GM12878 (cell line): Measurements from ENCODE around the gene PUS10. TPM values are rescaled to one million over a fixed set of nuclear protein-coding genes. Genes with fewer than 3 reads are reported as not detected.

Experiments used
- ATAC-seq: fragments of 200-7000 bp; cut with Tn5 transposase; 3 replicates; pipeline ENCODE4 v1.9.1; 2020; ENCODE audit warnings: mild to moderate bottlenecking, moderate library complexity
- BruUV-seq: library from RNA; stranded (reverse); fragments of 400-500 nt; replicated peaks from 2 replicates; lab custom pipeline; 2021; lab: Mats Ljungman, UMichigan
- CTCF ChIA-PET: fragments of 300-600 bp; sonication (Branson Sonifier 250); formaldehyde crosslinking; extraction: SDS; loops from one replicate; lab custom pipeline; 2021; ENCODE audit warnings: inconsistent platforms; lab: Yijun Ruan, JAX
- POLR2A ChIA-PET: fragments of 350-600 bp; formaldehyde crosslinking; extraction: SDS; loops from one replicate; lab custom pipeline; 2021; ENCODE audit warnings: inconsistent platforms; lab: Charles Lee
- RAD21 ChIA-PET: fragments of 300-600 bp; sonication (Branson Sonifier 250); formaldehyde crosslinking; loops from one replicate; lab custom pipeline; 2023; ENCODE audit warnings: antibody characterized with exemption; ENCODE audit not compliant: unreplicated experiment; lab: Charles Lee
- SMC1A ChIA-PET: fragments of 300-600 bp; sonication (Branson Sonifier 250); formaldehyde crosslinking; loops from one replicate; lab custom pipeline; 2023; ENCODE audit not compliant: unreplicated experiment, uncharacterized antibody; lab: Charles Lee
- DNase-seq: peaks from one replicate; pipeline ENCODE4 v3.0.0-alpha.2; 2011; ENCODE audit warnings: low read depth, low spot score
- FAIRE-seq: peaks from 3 replicates; lab custom pipeline; 2011; peaks lifted over from hg19 to GRCh38; lab: Jason Lieb, UNC
- H2AFZ ChIP-seq: 2 replicates; pipeline ENCODE4 v1.6.0; 2011; ENCODE audit warnings: low read depth, low read length, control low read depth; ENCODE audit not compliant: control insufficient read depth
- H3K27ac ChIP-seq: 2 replicates; pipeline ENCODE4 v1.5.1; 2011; ENCODE audit warnings: control low read depth; ENCODE audit not compliant: control insufficient read depth, insufficient read depth
- H3K27me3 ChIP-seq, 2 experiments: replicated peaks in 1 of 2; 2 replicates each; pipeline versions ENCODE4 v1.6.0 to v1.6.1; 2011; ENCODE audit warnings: low read length in 1 of 2; ENCODE audit not compliant: control insufficient read depth in 2 of 2, insufficient read depth in 2 of 2
- H3K36me3 ChIP-seq, 2 experiments: 2 replicates each; pipeline ENCODE4 v1.5.1; 2011; ENCODE audit warnings: low read length in 1 of 2; ENCODE audit not compliant: control insufficient read depth in 2 of 2, insufficient read depth in 2 of 2
- H3K4me1 ChIP-seq: 2 replicates; pipeline ENCODE4 v1.6.1; 2011; ENCODE audit warnings: mild to moderate bottlenecking, low read length, moderate library complexity, mixed read lengths; ENCODE audit not compliant: control insufficient read depth, insufficient read depth
- H3K4me2 ChIP-seq: 2 replicates; pipeline ENCODE4 v1.6.0; 2011; ENCODE audit warnings: control low read depth; ENCODE audit not compliant: control insufficient read depth, insufficient read depth
- H3K4me3 ChIP-seq: fragments of 200-600 bp; sonication (generic); 2 replicates; pipeline ENCODE4 v1.5.1; 2016
- H3K79me2 ChIP-seq: 2 replicates; pipeline ENCODE4 v1.6.0; 2011; ENCODE audit warnings: low read length; ENCODE audit not compliant: control insufficient read depth, insufficient read depth
- H3K9ac ChIP-seq: 2 replicates; pipeline ENCODE4 v1.8.0; 2011; ENCODE audit warnings: low read length, control low read depth, mixed read lengths; ENCODE audit not compliant: control insufficient read depth, insufficient read depth
- H3K9me3 ChIP-seq: replicated peaks from 3 replicates; pipeline ENCODE4 v1.5.1; 2011; ENCODE audit warnings: mild to moderate bottlenecking, low read length; ENCODE audit not compliant: control insufficient read depth, insufficient read depth
- H4K20me1 ChIP-seq: 2 replicates; pipeline ENCODE4 v1.6.0; 2011; ENCODE audit not compliant: control insufficient read depth, insufficient read depth
- BCL3 ChIP-seq: IDR thresholded peaks from 2 replicates; pipeline ENCODE4 v1.6.1; 2011; ENCODE audit warnings: borderline replicate concordance, low read depth, mild to moderate bottlenecking, moderate library complexity, low read length; ENCODE audit not compliant: insufficient read depth, poor library complexity, severe bottlenecking
- ZNF24 ChIP-seq: fragments of 450-650 bp; IDR thresholded peaks from 2 replicates; pipeline ENCODE4 v1.6.1; 2017; ENCODE audit warnings: antibody characterized with exemption, mild to moderate bottlenecking
- WGBS: methylation state at CpG from one replicate; pipeline ENCODE4 v1.1.6; 2016; ENCODE audit warnings: low lambda C conversion rate; ENCODE audit not compliant: insufficient replicate concordance, insufficient coverage; ENCODE audit errors: missing lambda C conversion rate; 5-methylcytosine and 5-hydroxymethylcytosine counted together
- in situ Hi-C: fragments of 300-500 bp; cut with MboI; formaldehyde crosslinking; loops from 9 replicates; pipeline ENCODE4 v1.14.3; 2018; ENCODE audit warnings: mixed read lengths
- intact Hi-C: fragments of 100-400 bp; cut with micrococcal nuclease; formaldehyde crosslinking; loops from one replicate; pipeline ENCODE4 v1.14.2; 2022; ENCODE audit not compliant: unreplicated experiment
- polyA plus RNA-seq, 11 experiments: library from polyadenylated mRNA; depleted of rRNA in 4 of 11; unstranded in 6 of 11; stranded (reverse) in 5 of 11; fragments of >200 nt; fragmentation: Nextera tagmentation in 4 of 11; fragmentation: Illumina TruSeq in 1 of 11; extraction: Ambion mirVana in 4 of 11; extraction: Trizol in 1 of 11; gene quantifications; 1 replicate in 1 of 11; 2 replicates in 10 of 11; pipeline versions ENCODE4 v1.2.1 to v1.2.3, GENCODE V29; 2011 to 2016; ENCODE audit warnings: inconsistent platforms in 2 of 11, missing spikeins in 2 of 11, low read depth in 1 of 11
- total RNA-seq, 4 experiments: library from RNA; depleted of rRNA in 3 of 4; stranded (reverse); fragments of >200 nt in 3 of 4; fragmentation: Illumina TruSeq in 1 of 4; extraction: Trizol in 1 of 4; gene quantifications; 2 replicates each; pipeline versions ENCODE4 v1.2.1 to v1.2.3, GENCODE V29; 2013 to 2021

PUS10 gene
- total and polyA plus RNA-seq, 10 of the 15 experiments (the other 5 are each of a cell fraction or from before 2014, with no cell fraction given) = 9.1 to 17.0 (median 13.0) TPM

- Histone ChIP-seq H3K9ac (no peak overlapping the region), H2AFZ (no peak overlapping the region)
- CTCF ChIA-PET = interaction anchor here (0.6 to 1.0 kb wide), 4 partner anchors 9 to 73 kb away, joined by 3 to 4 read pairs (median 3); no protein-coding TSS in a partner anchor
Observed at GRCh38 chr2:60972889-60973656, 45.0 kb downstream of the PUS10 start.

More at GRCh38 chr2:60972889-60973656, 45.0 kb downstream of the PUS10 start:
- Histone ChIP-seq H3K9me3 (peaks cover 3% of the 10 kb centered on the region; the same call in 1 of the 3 replicates), H3K4me3 (no peak overlapping the region), H3K36me3 (no peaks in the 10 kb centered on the region), H3K27ac (peak overlapping the region; percentile 72; the same call in 1 of the 2 replicates), H3K27me3 (no peaks in the 10 kb centered on the region), H3K4me2 (peak overlapping the region; percentile 78), H4K20me1 (no peaks in the 10 kb centered on the region)
- no TSS peak for BruUV-seq
- intact Hi-C loops = no loop called here
- ChIA-PET POLR2A (interaction anchor here (0.6 to 1.4 kb wide), 5 partner anchors 10 to 163 kb away, joined by 3 to 12 read pairs (median 4); no protein-coding TSS in a partner anchor), RAD21 (interaction anchor here (0.9 to 2.7 kb wide), 7 partner anchors 9 to 176 kb away, joined by 3 to 12 read pairs (median 6); no protein-coding TSS in a partner anchor), SMC1A (interaction anchor here (1.0 to 3.7 kb wide), 9 partner anchors 9 to 89 kb away, joined by 3 to 26 read pairs (median 4); no protein-coding TSS in a partner anchor)
- no peak for DNase-seq
- in situ Hi-C loops = no loop called here
- peak; percentile 13 for TF ChIP-seq BCL3
- no peak for TF ChIP-seq ZNF24
- TF ChIP-seq, all 136 proteins: peak for 1
- Histone ChIP-seq H3K79me2 (no peaks in the 10 kb centered on the region), H3K4me1 (peaks cover 50% of the 10 kb centered on the region)
- WGBS = 42% methylated on average over 31 of the region's 32 CpGs
- no peak for ATAC-seq
- no peak for FAIRE-seq
